ENCODE measurements around the gene SYDE2.
"Not testable (repeated sequence)": the region's sequence is repeated elsewhere in the genome, so short reads cannot be mapped to it uniquely, and the experiment has no call there.

SYDE2 gene

GRCh38 chr1:85200463-85201339 lies at the start of gene SYDE2:
Gene SYDE2, minus strand, starts transcription at chr1:85201016. Its CDS starts 20 bp downstream, at chr1:85200996.
- peak; percentile 42 for DNase-seq

DNA sequence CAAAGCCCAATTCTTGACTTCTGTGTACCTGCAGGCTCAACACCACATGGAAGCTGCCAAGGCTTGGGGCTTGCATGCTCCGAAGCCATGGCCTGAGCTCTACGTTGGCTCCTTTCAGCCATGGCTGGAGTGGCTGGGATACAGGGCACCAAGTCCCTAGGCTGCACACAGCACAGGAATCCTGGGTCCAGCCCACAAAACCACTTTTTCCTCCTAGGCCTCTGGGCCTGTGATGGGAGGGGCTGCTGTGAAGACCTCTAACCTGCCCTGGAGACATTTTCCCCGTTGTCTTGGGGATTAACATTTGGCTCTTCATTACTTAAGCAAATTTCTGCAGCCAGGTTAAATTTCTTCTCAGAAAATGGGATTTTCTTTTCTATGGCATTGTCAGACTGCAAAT lies 48.2 kb upstream of the SYDE2 start:
- not testable (repeated sequence) for DNase-seq

DNA sequence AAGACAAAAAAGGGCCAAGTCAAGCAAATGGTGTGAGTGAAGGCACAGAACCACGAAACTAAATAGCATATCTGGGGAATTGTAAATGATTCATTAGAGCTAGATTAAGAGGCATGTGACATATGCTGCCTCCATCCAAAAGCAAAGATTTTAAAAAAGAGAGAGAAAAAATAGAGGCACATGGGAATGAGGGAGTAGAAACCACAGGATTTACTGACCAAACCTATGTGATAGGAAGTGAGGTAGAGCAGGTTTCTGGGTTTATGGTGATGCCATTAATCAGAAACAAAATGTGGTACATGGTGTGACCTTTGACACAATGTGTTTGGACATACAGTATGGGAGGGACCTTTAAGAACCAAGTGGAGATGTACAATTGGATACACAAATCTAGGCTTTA lies 45.1 kb upstream of the SYDE2 start:
- DNase-seq, result no peak

GRCh38 chr1:85245456-85245855 lies 44.6 kb upstream of the SYDE2 start:
- DNase-seq, result no peak

DNA sequence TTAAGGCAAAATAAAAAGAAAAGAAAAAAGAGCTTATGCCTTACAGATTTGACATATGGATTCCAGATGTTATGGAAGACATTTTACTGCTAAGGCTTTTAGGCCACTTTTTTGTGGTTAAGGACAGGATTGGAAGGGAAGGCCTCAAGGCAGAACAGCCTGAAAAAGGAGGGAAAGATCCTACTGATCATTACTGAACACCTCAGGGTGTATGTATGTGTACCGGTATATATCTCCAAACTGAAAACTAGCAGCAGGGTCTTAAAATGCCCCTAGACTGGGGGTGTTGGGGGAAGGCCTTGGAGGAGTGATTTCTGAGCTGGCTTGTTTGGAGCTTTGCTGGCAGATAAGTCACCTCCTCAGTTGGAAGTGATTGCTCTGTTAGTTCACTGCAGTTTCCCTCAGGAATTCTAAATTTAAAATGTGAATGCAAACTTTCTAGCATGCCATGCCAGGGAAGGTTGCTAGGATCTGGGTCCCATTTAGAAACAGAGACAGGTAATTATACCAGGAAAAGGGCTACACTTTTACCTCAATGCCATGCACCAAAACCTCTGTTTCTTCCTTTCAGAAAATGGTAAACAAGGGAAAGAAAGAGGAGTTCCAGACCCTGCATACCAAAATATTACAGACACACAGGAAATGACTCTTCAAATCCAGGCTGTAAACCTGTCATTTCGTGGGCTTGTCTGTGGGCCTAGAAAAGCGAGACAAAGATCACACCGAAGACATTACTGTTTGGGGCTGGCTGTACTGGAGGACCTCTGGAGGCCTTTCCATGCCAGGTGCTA lies 43.6 kb upstream of the SYDE2 start:
- no peak for DNase-seq

DNA sequence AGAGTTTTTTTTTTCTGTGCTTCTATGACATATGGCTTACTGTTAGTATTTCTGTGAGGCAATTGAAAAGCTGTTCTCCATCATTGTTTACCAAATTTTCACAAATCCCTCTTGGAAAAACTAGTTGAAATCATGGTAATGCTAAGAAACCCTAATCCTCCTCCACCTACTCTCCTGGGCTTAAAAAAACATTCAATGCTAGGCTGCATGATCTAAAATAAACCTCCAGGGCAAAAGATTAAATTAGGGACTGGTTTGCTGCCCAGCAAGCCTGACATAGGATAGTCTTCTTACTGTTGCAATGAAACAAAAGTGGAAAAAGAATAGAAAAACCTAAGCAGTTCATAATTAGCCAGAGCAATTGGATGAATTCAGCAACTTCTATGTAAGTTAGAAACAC lies 42.6 kb upstream of the SYDE2 start:
- no peak for DNase-seq

- DNase-seq, result no peak
Measured at GRCh38 chr1:85240643-85241042, 39.8 kb upstream of the SYDE2 start.

- no peak for DNase-seq
Measured at GRCh38 chr1:85240174-85240601, 39.4 kb upstream of the SYDE2 start.

DNA sequence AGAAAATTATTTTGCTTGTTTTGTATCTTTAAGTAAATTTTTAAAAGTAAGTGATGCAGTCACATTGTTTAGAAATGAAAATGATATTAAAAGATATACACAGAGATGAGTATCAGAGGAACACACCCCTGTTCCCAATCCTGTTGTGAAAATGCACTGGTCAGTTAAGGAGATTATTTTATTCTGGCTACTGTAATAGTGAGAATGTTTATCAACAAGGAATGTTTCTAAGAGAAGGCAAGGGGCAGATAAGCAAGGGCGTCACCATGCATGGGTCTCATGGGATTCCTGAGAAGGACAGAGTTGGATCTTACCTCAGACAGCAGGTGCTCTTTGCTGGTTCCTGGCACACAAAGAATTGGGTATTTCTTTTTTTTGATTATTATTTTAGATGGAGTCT lies 36.8 kb upstream of the SYDE2 start:
- DNase-seq, result no peak

GRCh38 chr1:85230305-85230977 lies 29.6 kb upstream of the SYDE2 start:
- DNase-seq, result no peak

DNA sequence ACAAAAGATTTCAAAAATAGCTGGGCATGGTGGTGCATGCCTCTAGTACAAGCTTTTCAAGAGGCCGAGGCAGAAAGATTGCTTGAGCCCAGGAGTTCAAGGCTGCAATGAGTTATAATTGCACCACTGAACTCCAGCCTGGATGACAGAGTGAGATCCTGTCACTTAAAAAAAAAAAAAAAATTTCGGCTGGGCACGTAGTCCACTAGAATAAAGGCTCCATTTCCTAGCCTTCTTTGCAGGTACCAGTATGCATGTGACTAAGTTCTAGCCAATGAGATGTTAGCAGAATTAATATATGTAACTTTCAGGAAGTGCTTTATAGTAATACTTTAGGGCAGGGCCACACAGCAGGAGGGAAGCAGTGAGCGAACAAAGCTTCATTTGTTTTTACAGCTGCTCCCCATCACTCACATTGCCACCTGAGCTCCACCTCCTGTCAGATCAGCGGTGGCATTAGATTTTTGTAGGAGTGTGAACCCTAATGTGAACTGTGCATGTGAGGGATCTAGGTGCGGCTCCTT lies 28.8 kb upstream of the SYDE2 start:
- no peak for DNase-seq

DNA sequence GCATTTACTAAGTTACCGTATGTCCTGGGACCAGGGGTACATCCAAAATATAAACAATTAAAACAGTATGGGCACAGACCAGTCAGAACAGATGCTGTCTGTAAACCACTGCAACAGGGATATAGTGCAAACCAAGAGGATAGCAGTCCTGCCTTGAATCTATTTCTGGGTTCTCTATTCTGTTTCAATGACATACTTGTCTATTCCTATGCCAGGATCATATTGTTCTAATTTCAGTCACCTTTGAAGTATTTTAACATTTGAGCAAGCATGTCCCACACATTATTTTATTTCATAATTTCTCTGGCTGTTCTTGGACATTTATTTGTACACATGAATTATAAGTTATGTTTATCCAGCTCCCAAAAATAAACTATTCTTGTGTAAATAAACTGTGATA lies 28.2 kb upstream of the SYDE2 start:
- DNase-seq, result no peak

- no peak for DNase-seq
Measured at GRCh38 chr1:85225624-85226380, 25.0 kb upstream of the SYDE2 start.

GRCh38 chr1:85224734-85225623 lies 24.2 kb upstream of the SYDE2 start:
- DNase-seq, result no peak

DNA sequence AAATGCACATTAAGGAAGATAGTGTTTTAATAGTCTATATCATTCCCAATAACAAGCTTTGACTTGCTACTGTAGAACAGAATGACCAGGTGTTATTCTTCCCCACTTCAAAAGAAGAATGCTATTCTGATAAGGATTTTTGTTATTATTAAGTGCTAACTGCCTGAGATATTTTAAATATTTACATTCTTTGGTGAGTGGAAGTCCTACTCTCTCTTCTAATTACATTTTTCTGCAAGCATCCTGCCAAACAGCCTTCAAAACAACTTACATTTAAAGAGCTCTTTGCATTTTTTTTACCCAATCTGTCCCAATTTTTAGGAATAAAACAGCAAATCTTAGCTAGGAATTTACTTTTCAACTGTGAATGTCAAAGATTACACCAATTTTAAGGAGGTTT lies 23.5 kb upstream of the SYDE2 start:
- DNase-seq, result no peak

GRCh38 chr1:85223334-85223733 lies 22.5 kb upstream of the SYDE2 start:
- DNase-seq, result no peak

DNA sequence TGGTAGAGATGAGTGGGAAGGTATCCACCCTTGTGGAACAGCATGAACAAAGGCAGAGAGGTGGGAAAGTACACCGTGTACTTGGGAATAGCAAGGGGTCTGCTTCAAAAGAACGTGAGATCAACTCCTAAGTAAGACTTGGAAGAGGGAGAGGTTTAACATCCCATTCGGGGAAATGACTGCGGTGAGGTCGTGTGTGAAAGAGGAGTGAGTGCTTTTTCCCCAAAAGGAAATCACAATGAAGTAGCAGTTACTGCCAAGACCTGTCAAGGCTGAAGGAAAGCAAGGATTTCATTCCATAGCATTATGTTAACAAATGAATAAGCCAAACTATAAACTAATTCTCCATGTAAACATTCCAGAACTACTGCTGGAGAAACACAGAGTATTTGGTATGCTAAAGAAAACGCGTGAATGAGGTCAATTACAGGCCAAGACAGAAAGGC lies 20.0 kb upstream of the SYDE2 start:
- no peak for DNase-seq

GRCh38 chr1:85219853-85220610 lies 19.2 kb upstream of the SYDE2 start:
- no peak for DNase-seq

DNA sequence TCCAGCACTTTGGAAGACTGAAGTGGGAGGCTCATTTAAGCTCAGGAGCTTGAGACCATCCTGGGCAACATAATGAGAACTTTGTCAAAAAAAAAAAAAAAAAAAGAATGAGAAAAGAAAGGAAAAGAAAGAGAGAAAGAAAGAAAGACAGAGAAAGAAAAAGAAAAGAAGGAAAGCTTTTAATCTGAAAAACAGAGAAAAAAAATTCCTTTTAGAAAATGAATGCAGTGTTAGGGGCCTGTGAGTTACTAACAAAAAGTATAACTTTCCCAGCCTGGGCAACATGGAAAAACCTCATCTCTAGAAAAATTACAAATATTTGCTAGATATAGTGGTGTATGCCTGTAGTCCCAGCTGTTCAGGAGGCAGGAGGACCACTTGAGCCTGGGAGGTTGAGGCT lies 15.9 kb upstream of the SYDE2 start:
- no peak for DNase-seq

GRCh38 chr1:85214654-85215053 lies 13.8 kb upstream of the SYDE2 start:
- DNase-seq, result no peak

DNA sequence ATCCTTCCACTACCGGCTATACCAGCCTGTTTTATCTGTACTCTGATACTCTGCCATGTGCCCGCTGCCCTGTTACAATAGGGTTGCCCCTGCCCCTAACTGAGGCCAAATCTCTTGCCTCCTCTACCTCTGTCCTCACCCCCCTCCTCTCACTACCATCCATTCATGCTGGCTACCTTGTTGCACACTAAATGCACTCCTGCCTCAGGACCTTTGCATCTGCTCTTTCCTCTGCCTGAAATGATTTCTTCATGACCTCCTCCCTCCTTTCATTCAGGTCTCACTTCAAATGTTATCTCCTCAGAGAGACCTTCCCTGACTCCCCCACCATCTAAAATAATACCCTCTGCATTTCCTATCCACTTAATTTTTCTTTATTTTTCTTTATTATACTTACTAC lies 7.7 kb upstream of the SYDE2 start:
- no peak for DNase-seq
